H1 (cell line): ENCODE data around the gene PALM2AKAP2. TPM values are rescaled to one million over a fixed set of nuclear protein-coding genes. Genes with fewer than 3 reads are reported as not detected.

Experiments
- BACH1 ChIP-seq: IDR thresholded peaks from 2 replicates; pipeline ENCODE4 v1.6.1; 2012; ENCODE audit warnings: low read length, improper control_type of control experiment
- polyA plus RNA-seq, 7 experiments: library from polyadenylated mRNA; depleted of rRNA in 3 of 7; stranded (reverse) in 5 of 7; unstranded in 2 of 7; fragments of >200 nt in 5 of 7; fragments of 200-250 nt in 2 of 7; gene quantifications; 1 replicate in 5 of 7; 2 replicates in 1 of 7; 4 replicates in 1 of 7; pipeline versions ENCODE4 v1.2.1 to v1.2.3, GENCODE V29; 2011 to 2013; ENCODE audit warnings: missing spikeins in 2 of 7, mixed read lengths in 2 of 7
- total RNA-seq: library from RNA; stranded (reverse); fragmentation: NEBNext Ultra II Directional; extraction: Animal tissue kit (Norgen Biotek cat#: 25700); gene quantifications from 2 replicates; pipeline ENCODE4 v1.2.1, GENCODE V29; 2021

Gene PALM2AKAP2
- total and polyA plus RNA-seq, 2 of the 8 experiments (the other 6 are each of a cell fraction or from before 2014, with no cell fraction given): 0.38 to 20.5 TPM

DNA sequence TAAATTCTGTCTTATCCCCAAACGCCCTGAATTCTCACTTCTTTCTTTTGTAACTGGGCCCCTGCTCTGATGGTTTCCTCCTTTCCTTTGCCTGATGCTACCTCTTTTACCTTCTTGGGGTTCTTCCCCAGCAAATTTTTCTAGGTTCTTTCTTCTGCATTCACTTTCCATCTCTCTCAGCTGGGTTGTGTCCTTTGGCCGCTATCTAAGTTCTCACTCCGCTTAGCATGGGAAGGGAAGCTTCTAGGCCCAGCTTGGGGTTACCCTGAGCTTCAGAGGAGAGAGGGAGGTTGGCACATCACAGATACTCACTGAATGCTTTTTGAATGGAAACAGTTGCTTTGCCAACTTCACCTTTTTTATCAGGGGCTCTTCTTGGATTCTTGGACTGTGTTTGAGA lies 17.0 kb downstream of the PALM2AKAP2 start (continued):
- TF ChIP-seq BACH1: no peak
